ENCODE measurements around the gene C8A. TPM values are rescaled to one million over a fixed set of nuclear protein-coding genes. Genes with fewer than 3 reads are reported as not detected.

The C8A gene
- total and polyA plus RNA-seq, 2 of the 13 experiments (the other 11 are each of a cell fraction or from before 2014, with no cell fraction given), result 10.5 to 15.0 TPM

- 0 out of 2 replicates have a peak, but pooled peaks have one; percentile 53 for TF ChIP-seq HMG20B (CRISPR knock-in tag; conservative IDR thresholded peaks at IDR 0.05)
Measured at GRCh38 chr1:56835657-56836056, 18.9 kb upstream of the C8A start (continued).

- H2AFZ ChIP-seq (ENCODE audit: low read length), result peak overlapping the region; percentile 38
- peaks cover 57% of the 10 kb centered on the region for H3K4me1 ChIP-seq (ENCODE audit: insufficient read depth, low read length)
- H3K9me3 ChIP-seq (ENCODE audit: low read length), result peaks cover 8% of the 10 kb centered on the region; the same call in 1 of the 2 replicates
- in situ Hi-C loops (cut with HindIII; ENCODE audit: extremely low pct_ligation_motif_present, low pct_unique_long_range_greater_than_20kb), result loop anchor here (25.0 kb wide), 2 partner anchors 451 to 1201 kb away; no protein-coding TSS in a partner anchor
- H3K4me2 ChIP-seq (ENCODE audit: low read depth, low read length), result 0 out of 2 replicates have a peak overlapping the region, but pooled peaks have one; percentile 19
- POLR2A ChIA-PET, result interaction anchor here (1.1 to 1.8 kb wide), 4 partner anchors 9 to 130 kb away, joined by 3 to 12 read pairs (median 6); partner anchors contain the start of genes C8A and C8B
- H3K27me3 ChIP-seq (ENCODE audit: control insufficient read depth in 1 of 2, insufficient read depth in 2 of 2, low read length in 2 of 2), result no peaks in the 10 kb centered on the region
- CTCF ChIA-PET (ENCODE audit: low intra/inter-chr PET ratio, low total read pairs), result no interaction called here
- H3K36me3 ChIP-seq (replicated peaks in 1 of 2; ENCODE audit: control insufficient read depth in 1 of 2, insufficient read depth in 2 of 2, low read length in 2 of 2), result no peaks in the 10 kb centered on the region
- TF ChIP-seq ZNF792 (CRISPR knock-in tag; IDR thresholded peaks at IDR 0.05) (0 out of 2 replicates have a peak, but pooled peaks have one; percentile 17), ARID5B (CRISPR knock-in tag; IDR thresholded peaks at IDR 0.05) (no peak), FOSL2 (CRISPR knock-in tag; IDR thresholded peaks at IDR 0.05) (0 out of 2 replicates have a peak, but pooled peaks have one; percentile 7)
- no peak overlapping the region for H3K4me3 ChIP-seq (replicated peaks in 1 of 3; ENCODE audit: insufficient read depth in 1 of 3, low read depth in 2 of 3, low read length in 3 of 3)
- no peaks in the 10 kb centered on the region for H3K79me2 ChIP-seq (ENCODE audit: insufficient read depth, low read length)
- intact Hi-C loops (cut with micrococcal nuclease; ENCODE audit: unreplicated experiment), result no loop called here
- ATAC-seq (peak; percentile 63), FAIRE-seq (peak; percentile 56), DNase-seq (ENCODE audit: low spot score) (peak; percentile 37)
- no TSS peak for BruUV-seq (replicated peaks)
- H3K27ac ChIP-seq (ENCODE audit: extremely low read length, insufficient read depth, low read length), result peak overlapping the region; percentile 47
- H4K20me1 ChIP-seq (ENCODE audit: insufficient read depth, low read length), result no peaks in the 10 kb centered on the region
- no peak overlapping the region for H3K9ac ChIP-seq (ENCODE audit: insufficient read depth, low read depth, low read length)
- 66% methylated on average over 4 of the region's 4 CpGs for WGBS (ENCODE audit: low lambda C conversion rate)
Measured at GRCh38 chr1:56836359-56836758, 18.2 kb upstream of the C8A start.

Data from HepG2 (cell line).